Measurements from ENCODE around the gene ZNF888.

DNA sequence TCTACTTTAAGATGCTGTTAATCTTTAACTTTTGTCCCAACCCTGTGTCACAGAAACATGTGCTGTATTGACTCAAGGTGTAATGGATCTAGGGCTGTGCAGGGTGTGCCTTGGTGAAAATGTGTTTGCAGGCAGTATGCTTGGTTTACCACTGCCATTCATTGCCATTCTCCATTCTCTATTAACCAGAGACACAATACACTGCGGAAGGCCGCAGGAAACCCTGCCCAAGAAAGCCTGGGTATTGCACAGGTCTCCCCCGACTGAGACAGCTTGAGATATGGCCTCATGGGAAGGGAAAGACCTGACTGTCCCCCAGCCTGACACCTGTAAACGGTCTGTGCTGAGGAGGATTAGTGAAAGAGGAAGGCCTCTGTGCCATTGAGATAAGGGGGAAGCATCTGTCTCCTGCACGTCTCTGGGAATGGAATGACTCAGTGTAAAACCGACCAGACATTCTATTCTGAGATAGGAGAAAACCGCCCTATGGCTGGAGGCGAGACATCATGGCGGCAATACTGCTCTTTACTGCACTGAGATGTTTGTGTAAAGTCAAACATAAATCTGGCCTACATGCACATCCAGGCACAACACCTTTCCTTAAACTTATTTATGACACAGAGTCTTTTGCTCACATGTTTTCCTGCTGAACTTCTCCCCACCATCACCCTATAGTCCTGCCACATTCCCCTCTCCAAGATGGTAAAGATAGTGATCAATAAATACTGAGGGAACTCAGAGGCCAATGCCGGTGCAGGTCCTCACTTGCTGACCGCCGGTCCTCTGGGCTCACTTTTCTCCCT is 13.1 kb upstream of the ZNF888 start:
- TF ChIP-seq POLR2A (IDR thresholded peaks at IDR 0.05), result peak; percentile 52
- TF ChIP-seq, protein P1, sequence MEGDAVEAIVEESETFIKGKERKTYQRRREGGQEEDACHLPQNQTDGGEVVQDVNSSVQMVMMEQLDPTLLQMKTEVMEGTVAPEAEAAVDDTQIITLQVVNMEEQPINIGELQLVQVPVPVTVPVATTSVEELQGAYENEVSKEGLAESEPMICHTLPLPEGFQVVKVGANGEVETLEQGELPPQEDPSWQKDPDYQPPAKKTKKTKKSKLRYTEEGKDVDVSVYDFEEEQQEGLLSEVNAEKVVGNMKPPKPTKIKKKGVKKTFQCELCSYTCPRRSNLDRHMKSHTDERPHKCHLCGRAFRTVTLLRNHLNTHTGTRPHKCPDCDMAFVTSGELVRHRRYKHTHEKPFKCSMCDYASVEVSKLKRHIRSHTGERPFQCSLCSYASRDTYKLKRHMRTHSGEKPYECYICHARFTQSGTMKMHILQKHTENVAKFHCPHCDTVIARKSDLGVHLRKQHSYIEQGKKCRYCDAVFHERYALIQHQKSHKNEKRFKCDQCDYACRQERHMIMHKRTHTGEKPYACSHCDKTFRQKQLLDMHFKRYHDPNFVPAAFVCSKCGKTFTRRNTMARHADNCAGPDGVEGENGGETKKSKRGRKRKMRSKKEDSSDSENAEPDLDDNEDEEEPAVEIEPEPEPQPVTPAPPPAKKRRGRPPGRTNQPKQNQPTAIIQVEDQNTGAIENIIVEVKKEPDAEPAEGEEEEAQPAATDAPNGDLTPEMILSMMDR (IDR thresholded peaks at IDR 0.05), result no peak
- TF ChIP-seq POLR2AphosphoS5 (IDR thresholded peaks at IDR 0.05), result peak in 2 of 3 donors; percentile 60 to 73
- TF ChIP-seq EP300 (IDR thresholded peaks at IDR 0.05; ENCODE audit: low read depth), result peak; percentile 8

All from transverse colon (tissue), 4 donors.